SK-N-SH (cell line): ENCODE measurements around the gene BRME1. TPM values are rescaled to one million over a fixed set of nuclear protein-coding genes. Genes with fewer than 3 reads are reported as not detected.

ENCODE experiments used
- CTCF ChIA-PET: fragments of 300-600, 350-600 bp; formaldehyde crosslinking; extraction: SDS; loops from one replicate; lab custom pipeline; 2021; lab: Yijun Ruan, JAX
- POLR2A ChIA-PET: fragments of 350-600 bp; sonication (Branson Sonifier 250); formaldehyde crosslinking; extraction: SDS; loops from one replicate; lab custom pipeline; 2020; ENCODE audit warnings: antibody characterized with exemption, inconsistent platforms; lab: Yijun Ruan, JAX
- DNase-seq: peaks from one replicate; pipeline ENCODE4 v3.0.0; 2012
- H2AFZ ChIP-seq: fragments of 200-600 bp; sonication (generic); 2 replicates; pipeline ENCODE4 v1.8.1; 2016; ENCODE audit warnings: antibody characterized with exemption, mild to moderate bottlenecking, low read depth
- H3F3A ChIP-seq: fragments of 200-600 bp; sonication (generic); replicated peaks from 2 replicates; pipeline ENCODE3; 2016; ENCODE audit warnings: antibody characterized with exemption, mild to moderate bottlenecking; ENCODE audit not compliant: insufficient read depth
- H3K27ac ChIP-seq, 2 experiments: fragments of 200-500 bp in 1 of 2; fragments of 200-600 bp in 1 of 2; sonication (Bioruptor generic) in 1 of 2; sonication (generic), shearing (Covaris generic) in 1 of 2; 2 replicates each; pipeline versions ENCODE4 v1.5.1 to v1.6.1; 2014 to 2016; ENCODE audit warnings: low read depth in 2 of 2, inconsistent platforms in 1 of 2, low read length in 1 of 2, mild to moderate bottlenecking in 1 of 2, mixed read lengths in 1 of 2
- H3K27me3 ChIP-seq: fragments of 200-600 bp; sonication (generic), shearing (Covaris generic); 2 replicates; pipeline ENCODE4 v1.6.1; 2016; ENCODE audit warnings: mixed run types; ENCODE audit not compliant: insufficient read depth
- H3K36me3 ChIP-seq, 2 experiments: fragments of 200-500 bp in 1 of 2; fragments of 200-600 bp in 1 of 2; sonication (Bioruptor generic) in 1 of 2; sonication (generic) in 1 of 2; replicated peaks in 1 of 2; 2 replicates each; pipeline versions ENCODE3 to v1.5.1; 2014 to 2016; ENCODE audit warnings: low read length in 1 of 2, mild to moderate bottlenecking in 1 of 2; ENCODE audit not compliant: insufficient read depth in 2 of 2, control insufficient read depth in 1 of 2
- H3K4me1 ChIP-seq, 2 experiments: fragments of 200-500 bp in 1 of 2; fragments of 200-600 bp in 1 of 2; sonication (Bioruptor generic) in 1 of 2; sonication (generic), shearing (Covaris generic) in 1 of 2; 2 replicates each; pipeline versions ENCODE4 v1.5.1 to v1.6.1; 2014 to 2016; ENCODE audit warnings: low read depth in 1 of 2, low read length in 1 of 2, mixed run types in 1 of 2; ENCODE audit not compliant: insufficient read depth in 2 of 2, control insufficient read depth in 1 of 2
- H3K4me2 ChIP-seq: fragments of 200-600 bp; sonication (generic), shearing (Covaris generic); 2 replicates; pipeline ENCODE4 v1.6.1; 2017; ENCODE audit warnings: mixed run types
- H3K4me3 ChIP-seq, 2 experiments: fragments of 200-500 bp in 1 of 2; fragments of 200-600 bp in 1 of 2; sonication (Bioruptor generic) in 1 of 2; sonication (generic), shearing (Covaris generic) in 1 of 2; 2 replicates each; pipeline versions ENCODE4 v1.5.1 to v1.8.1; 2014 to 2016; ENCODE audit warnings: low read depth in 2 of 2, inconsistent platforms in 1 of 2, low read length in 1 of 2, mild to moderate bottlenecking in 1 of 2, mixed read lengths in 1 of 2, moderate library complexity in 1 of 2
- H3K79me2 ChIP-seq: fragments of 200-600 bp; sonication (generic); 2 replicates; pipeline ENCODE4 v1.8.1; 2017; ENCODE audit warnings: mild to moderate bottlenecking; ENCODE audit not compliant: insufficient read depth
- H3K9ac ChIP-seq: fragments of 200-600 bp; sonication (generic); 2 replicates; pipeline ENCODE4 v1.6.1; 2017; ENCODE audit warnings: mixed run types
- H3K9me2 ChIP-seq: fragments of 200-600 bp; sonication (generic); 2 replicates; pipeline ENCODE4 v1.6.1; 2017; ENCODE audit warnings: mixed run types
- H3K9me3 ChIP-seq: fragments of 200-600 bp; sonication (generic); 2 replicates; pipeline ENCODE4 v1.6.1; 2017; ENCODE audit warnings: mixed run types, mild to moderate bottlenecking, moderate library complexity
- H4K20me1 ChIP-seq: fragments of 200-600 bp; sonication (generic); 2 replicates; pipeline ENCODE4 v1.6.1; 2017; ENCODE audit warnings: mild to moderate bottlenecking, mixed run types; ENCODE audit not compliant: insufficient read depth
- CHD2 ChIP-seq: fragments of 150-350 bp; IDR thresholded peaks from 2 replicates; pipeline ENCODE4 v1.6.1; 2018; ENCODE audit warnings: low read length; ENCODE audit not compliant: partially characterized antibody
- EP300 ChIP-seq, 2 experiments: IDR thresholded peaks; 2 replicates each; pipeline versions ENCODE4 v1.4.0 to v1.6.1; 2012; ENCODE audit warnings: borderline replicate concordance in 1 of 2, low read depth in 1 of 2, low read length in 1 of 2
- EZH2phosphoT487 ChIP-seq: fragments of 200-600 bp; sonication (generic); IDR thresholded peaks from 2 replicates; pipeline ENCODE4 v1.6.1; 2017; ENCODE audit warnings: low read depth, mixed run types, mild to moderate bottlenecking, antibody characterized with exemption, moderate library complexity, borderline replicate concordance
- GABPA ChIP-seq: IDR thresholded peaks from 2 replicates; pipeline ENCODE4 v1.4.0; 2012; ENCODE audit warnings: low read depth, mild to moderate bottlenecking
- MAX ChIP-seq: IDR thresholded peaks from 2 replicates; pipeline ENCODE4 v1.4.0; 2012; ENCODE audit warnings: low read depth
- MEF2A ChIP-seq: IDR thresholded peaks from 2 replicates; pipeline ENCODE4 v1.4.0; 2012; ENCODE audit warnings: low read depth, borderline replicate concordance
- MXI1 ChIP-seq: IDR thresholded peaks from 2 replicates; pipeline ENCODE4 v1.6.1; 2012; ENCODE audit warnings: mild to moderate bottlenecking, low read depth, low read length, improper control_type of control experiment
- NFIC ChIP-seq: IDR thresholded peaks from 2 replicates; pipeline ENCODE4 v1.4.0; 2012; ENCODE audit warnings: borderline replicate concordance
- NRF1 ChIP-seq: IDR thresholded peaks from 2 replicates; pipeline ENCODE4 v1.6.1; 2012; ENCODE audit warnings: low read depth, mild to moderate bottlenecking, low read length
- PBX3 ChIP-seq: IDR thresholded peaks from 2 replicates; pipeline ENCODE4; 2012
- POLR2AphosphoS5 ChIP-seq: IDR thresholded peaks from 2 replicates; pipeline ENCODE4 v1.6.1; 2012; ENCODE audit warnings: low read depth, low read length
- RAD21 ChIP-seq: IDR thresholded peaks from 2 replicates; pipeline ENCODE4 v1.6.1; 2012; ENCODE audit warnings: mild to moderate bottlenecking, low read length
- RXRA ChIP-seq: IDR thresholded peaks from 2 replicates; pipeline ENCODE4 v1.4.0; 2012; ENCODE audit warnings: low read depth, mild to moderate bottlenecking, borderline replicate concordance
- SMC3 ChIP-seq: IDR thresholded peaks from 2 replicates; pipeline ENCODE4 v1.6.1; 2012; ENCODE audit warnings: low read depth, low read length, improper control_type of control experiment
- TCF12 ChIP-seq: IDR thresholded peaks from 2 replicates; pipeline ENCODE4 v1.4.0; 2012
- USF1 ChIP-seq: IDR thresholded peaks from 2 replicates; pipeline ENCODE4 v1.4.0; 2012; ENCODE audit warnings: low read depth, borderline replicate concordance
- USF2 ChIP-seq: fragments of 150-350 bp; IDR thresholded peaks from 2 replicates; pipeline ENCODE4 v1.6.1; 2017; ENCODE audit warnings: antibody characterized with exemption, low read length, low read depth, borderline replicate concordance
- ZBTB33 ChIP-seq: IDR thresholded peaks from 2 replicates; pipeline ENCODE4 v1.4.0; 2012; ENCODE audit warnings: low read depth, borderline replicate concordance
- WGBS: methylation state at CpG from one replicate; pipeline ENCODE4 v1.1.6; 2017; ENCODE audit warnings: low lambda C conversion rate; 5-methylcytosine and 5-hydroxymethylcytosine counted together
- polyA plus RNA-seq, 3 experiments: library from polyadenylated mRNA; depleted of rRNA; stranded (reverse); fragments of >200 nt; gene quantifications; 2 replicates each; pipeline ENCODE4 v1.2.3, GENCODE V29; 2012

Gene BRME1
- polyA plus RNA-seq, 1 of the 3 experiments (the other 2 are of a cell fraction) = 1.5 TPM

GRCh38 chr19:13841962-13842290, 64.0 kb downstream of the BRME1 start:
- ChIA-PET POLR2A (interaction anchor here (0.7 to 0.9 kb wide), 3 partner anchors 24 to 71 kb away, joined by 3 to 5 read pairs (median 3); partner anchors contain the start of gene ZSWIM4), CTCF (interaction anchor here (0.7 to 1.5 kb wide), 6 partner anchors 17 to 46 kb away, joined by 3 to 15 read pairs (median 3); no protein-coding TSS in a partner anchor)
- peaks cover 45 to 60% of the 10 kb centered on the region in 2 experiments for H3K4me1 ChIP-seq
- WGBS = 0% methylated on average over 3 of the region's 11 CpGs
- no peak overlapping the region for H2AFZ ChIP-seq
- TF ChIP-seq CHD2 = no peak
- TF ChIP-seq USF2 = no peak
- no peak for TF ChIP-seq MXI1
- TF ChIP-seq TCF12 = no peak
- no peak for TF ChIP-seq MEF2A
- no peak for TF ChIP-seq RAD21
- no peak for TF ChIP-seq EZH2phosphoT487
- no peak for TF ChIP-seq NFIC
- TF ChIP-seq RXRA = no peak
- TF ChIP-seq EP300 (IDR thresholded peaks at IDR 0.05; ENCODE audit: borderline replicate concordance in 1 of 2, low read depth in 1 of 2, low read length in 1 of 2) = no peak
- TF ChIP-seq NRF1 = no peak
- no peak for TF ChIP-seq SMC3
- TF ChIP-seq GABPA = no peak
- TF ChIP-seq POLR2AphosphoS5 = no peak
- TF ChIP-seq ZBTB33 = no peak
- TF ChIP-seq PBX3 = no peak
- TF ChIP-seq USF1 = no peak
- TF ChIP-seq MAX = no peak
- H3K4me3 ChIP-seq = peak overlapping the region; percentile 77 to 82
- peaks cover 55% of the 10 kb centered on the region for H4K20me1 ChIP-seq
- H3K9me3 ChIP-seq = no peaks in the 10 kb centered on the region
- H3F3A ChIP-seq = peaks cover 78% of the 10 kb centered on the region
- no peaks in the 10 kb centered on the region for H3K27me3 ChIP-seq
- H3K27ac ChIP-seq = peak overlapping the region; percentile 97 to 99
- peaks cover 8 to 37% of the 10 kb centered on the region in 2 experiments for H3K36me3 ChIP-seq
- H3K9me2 ChIP-seq = no peaks in the 10 kb centered on the region
- H3K9ac ChIP-seq = peak overlapping the region; percentile 99
- H3K79me2 ChIP-seq = peaks cover 74% of the 10 kb centered on the region
- H3K4me2 ChIP-seq = peak overlapping the region; percentile 93
- peak; percentile 28 for DNase-seq
